SU-DHL-6 (cell line): Measurements from ENCODE around the gene ACBD4.

Experiments used
- H2AFZ ChIP-seq: fragments of 200-600 bp; sonication (generic); 2 replicates; pipeline ENCODE4 v1.6.1; 2014; ENCODE audit warnings: low read depth, mild to moderate bottlenecking, moderate library complexity, mixed read lengths, antibody characterized with exemption, low read length; ENCODE audit not compliant: severe bottlenecking
- H3F3A ChIP-seq: fragments of 200-600 bp; shearing (Covaris generic); 2 replicates; pipeline ENCODE4 v1.6.0; 2016; ENCODE audit warnings: antibody characterized with exemption, mild to moderate bottlenecking; ENCODE audit not compliant: insufficient read depth
- H3K27ac ChIP-seq: fragments of 200-600 bp; sonication (generic); 2 replicates; pipeline ENCODE4 v1.5.1; 2016; ENCODE audit warnings: low read depth, mild to moderate bottlenecking, low read length, moderate library complexity, mixed read lengths
- H3K27me3 ChIP-seq: fragments of 200-600 bp; sonication (generic), shearing (Covaris generic); 2 replicates; pipeline ENCODE4 v1.6.0; 2014; ENCODE audit warnings: mild to moderate bottlenecking, low read length
- H3K36me3 ChIP-seq: fragments of 200-600 bp; sonication (generic); 2 replicates; pipeline ENCODE4 v1.6.1; 2014; ENCODE audit warnings: mild to moderate bottlenecking, low read length, mixed read lengths
- H3K4me2 ChIP-seq: fragments of 300-600, 200-600 bp; shearing (Covaris generic), sonication (generic); 2 replicates; pipeline ENCODE4 v1.6.0; 2014; ENCODE audit warnings: low read length, low read depth, mild to moderate bottlenecking; ENCODE audit not compliant: poor library complexity, severe bottlenecking
- H3K4me3 ChIP-seq: fragments of 200-600 bp; sonication (generic); 2 replicates; pipeline ENCODE4 v1.5.1; 2014; ENCODE audit warnings: antibody characterized with exemption, low read length, mild to moderate bottlenecking, mixed read lengths; ENCODE audit not compliant: insufficient read depth, poor library complexity, severe bottlenecking
- H3K79me2 ChIP-seq: fragments of 200-600 bp; sonication (generic); 2 replicates; pipeline ENCODE4 v1.6.1; 2014; ENCODE audit warnings: mild to moderate bottlenecking, low read length, moderate library complexity; ENCODE audit not compliant: insufficient read depth
- H3K9ac ChIP-seq: fragments of 200-600 bp; sonication (generic); 2 replicates; pipeline ENCODE4 v1.7.0; 2014; ENCODE audit warnings: mild to moderate bottlenecking, low read length
- H3K9me2 ChIP-seq: fragments of 200-600 bp; sonication (generic); replicated peaks from 2 replicates; pipeline ENCODE4 v1.6.1; 2014; ENCODE audit warnings: low read length; ENCODE audit not compliant: insufficient read depth
- H3K9me3 ChIP-seq: fragments of 200-600 bp; sonication (generic); 2 replicates; pipeline ENCODE4 v1.6.1; 2014; ENCODE audit warnings: low read length, mixed read lengths; ENCODE audit not compliant: insufficient read depth
- H4K20me1 ChIP-seq: fragments of 200-600 bp; sonication (generic); 2 replicates; pipeline ENCODE4 v1.6.1; 2014; ENCODE audit warnings: low read depth, mild to moderate bottlenecking, antibody characterized with exemption, low read length, moderate library complexity, mixed read lengths
- CTCF ChIP-seq: fragments of 200-600 bp; sonication (generic); IDR thresholded peaks from one replicate; pipeline ENCODE4 v1.5.1; 2017; ENCODE audit warnings: antibody characterized with exemption, mild to moderate bottlenecking, low read length, moderate library complexity; ENCODE audit not compliant: insufficient read depth, poor library complexity, severe bottlenecking
- EZH2phosphoT487 ChIP-seq: fragments of 200-600 bp; sonication (generic), shearing (Covaris generic); conservative IDR thresholded peaks from 2 replicates; pipeline ENCODE4 v1.6.1; 2018; ENCODE audit warnings: mild to moderate bottlenecking, antibody characterized with exemption, low read length, moderate library complexity, mixed read lengths

The ACBD4 gene

GRCh38 chr17:45145035-45145389, 9.5 kb downstream of the ACBD4 start:
- Histone ChIP-seq H3K9me3 (no peaks in the 10 kb centered on the region), H3K4me2 (no peak overlapping the region), H3K9me2 (no peaks in the 10 kb centered on the region), H3F3A (peaks cover 2% of the 10 kb centered on the region; the same call in 1 of the 2 replicates), H3K4me3 (no peak overlapping the region), H4K20me1 (no peaks in the 10 kb centered on the region), H2AFZ (no peak overlapping the region), H3K27ac (no peak overlapping the region), H3K9ac (no peak overlapping the region), H3K79me2 (no peaks in the 10 kb centered on the region), H3K27me3 (no peaks in the 10 kb centered on the region), H3K36me3 (no peaks in the 10 kb centered on the region)
- no peak for TF ChIP-seq CTCF
- no peak for TF ChIP-seq EZH2phosphoT487

GRCh38 chr17:45146166-45146565, 10.7 kb downstream of the ACBD4 start:
- Histone ChIP-seq H3K4me3 (no peak overlapping the region), H3K4me2 (no peak overlapping the region)

GRCh38 chr17:45146592-45146889, 11.1 kb downstream of the ACBD4 start:
- H3K36me3 ChIP-seq, result no peaks in the 10 kb centered on the region
- H3F3A ChIP-seq, result peaks cover 14% of the 10 kb centered on the region
- no peak overlapping the region for H3K9ac ChIP-seq
- H2AFZ ChIP-seq, result no peak overlapping the region
- H3K79me2 ChIP-seq, result no peaks in the 10 kb centered on the region
- peak overlapping the region; percentile 67 for H3K4me2 ChIP-seq
- no peak overlapping the region for H3K4me3 ChIP-seq
- no peaks in the 10 kb centered on the region for H3K9me3 ChIP-seq
- no peaks in the 10 kb centered on the region for H3K9me2 ChIP-seq
- H4K20me1 ChIP-seq, result peaks cover 8% of the 10 kb centered on the region; the same call in 1 of the 2 replicates
- TF ChIP-seq CTCF, result no peak
- no peak for TF ChIP-seq EZH2phosphoT487
- H3K27me3 ChIP-seq, result no peaks in the 10 kb centered on the region
- no peak overlapping the region for H3K27ac ChIP-seq

More at GRCh38 chr17:45146166-45146565, 10.7 kb downstream of the ACBD4 start:
- no peak overlapping the region for H2AFZ ChIP-seq
- H3K36me3 ChIP-seq, result no peaks in the 10 kb centered on the region
- no peaks in the 10 kb centered on the region for H3K9me3 ChIP-seq
- H3K27me3 ChIP-seq, result no peaks in the 10 kb centered on the region
- no peaks in the 10 kb centered on the region for H3K79me2 ChIP-seq
- peaks cover 10% of the 10 kb centered on the region for H3F3A ChIP-seq
- no peaks in the 10 kb centered on the region for H3K9me2 ChIP-seq
- peaks cover 7% of the 10 kb centered on the region; the same call in 1 of the 2 replicates for H4K20me1 ChIP-seq
- no peak overlapping the region for H3K9ac ChIP-seq
- no peak overlapping the region for H3K27ac ChIP-seq
- TF ChIP-seq CTCF (no peak), EZH2phosphoT487 (no peak)
